Activated CD8-positive, alpha-beta memory T cell treated with anti-CD3 and anti-CD28 coated beads, Interleukin-2, amount 10 ng/mL, durations not matched to agents 7 days and 5 days (primary cell): Measurements from ENCODE around the gene CHST11. TPM values are rescaled to one million over a fixed set of nuclear protein-coding genes. Genes with fewer than 3 reads are reported as not detected.
A peak's percentile ranks its signal among the peaks of the same experiment; 100 is the strongest.

Experiments
- ATAC-seq: fragments of 150-1000 bp; cut with Tn5 transposase; one replicate; pipeline ENCODE4 v1.10.0; 2021; ENCODE audit warnings: moderate library complexity
- CTCF ChIA-PET: fragments of 350-600 bp; sonication (Branson Sonifier 250); formaldehyde crosslinking; loops from one replicate; lab custom pipeline; 2021; ENCODE audit warnings: antibody characterized with exemption; lab: Charles Lee
- DNase-seq: peaks from one replicate; pipeline ENCODE4 v3.0.0-alpha.2; 2020
- H3K27ac Mint-ChIP-seq: one replicate; pipeline ENCODE4 v1.8.0; 2021; ENCODE audit warnings: mild to moderate bottlenecking, mixed read lengths
- H3K27me3 Mint-ChIP-seq: one replicate; pipeline ENCODE4 v1.8.0; 2021; ENCODE audit warnings: mixed read lengths
- H3K36me3 Mint-ChIP-seq: one replicate; pipeline ENCODE4 v1.8.0; 2021; ENCODE audit warnings: mild to moderate bottlenecking, mixed read lengths
- H3K4me1 Mint-ChIP-seq: one replicate; pipeline ENCODE4 v1.8.0; 2021; ENCODE audit warnings: mixed read lengths
- H3K4me3 Mint-ChIP-seq: one replicate; pipeline ENCODE4 v1.8.0; 2021; ENCODE audit warnings: mild to moderate bottlenecking, moderate library complexity, mixed read lengths
- H3K9me3 Mint-ChIP-seq: one replicate; pipeline ENCODE4 v1.8.0; 2022; ENCODE audit warnings: low read depth, mixed read lengths
- total RNA-seq, 2 experiments: library from RNA; stranded (reverse); gene quantifications; one replicate each; pipeline ENCODE4 v1.2.3, GENCODE V29; 2021

Gene CHST11
- total RNA-seq, 2 experiments from 2014 or later = 123 to 141 TPM

- peaks cover 3% of the 10 kb centered on the region for H3K9me3 Mint-ChIP-seq
- DNase-seq (no peak), ATAC-seq (no peak)
- H3K4me1 Mint-ChIP-seq = peaks cover 96% of the 10 kb centered on the region
- CTCF ChIA-PET = interaction anchor here (0.8 kb wide), 1 partner anchor 48 kb away, joined by 4 read pairs; the partner anchor contains the start of gene CHST11
- H3K27ac Mint-ChIP-seq = no peak overlapping the region
- H3K36me3 Mint-ChIP-seq = peaks cover 62% of the 10 kb centered on the region
- H3K27me3 Mint-ChIP-seq = no peaks in the 10 kb centered on the region
- H3K4me3 Mint-ChIP-seq = no peak overlapping the region
Measured at GRCh38 chr12:104505095-104505818, 48.5 kb downstream of the CHST11 start.

- ATAC-seq (no peak), DNase-seq (no peak)
- peaks cover 3% of the 10 kb centered on the region for H3K9me3 Mint-ChIP-seq
- no peak overlapping the region for H3K4me3 Mint-ChIP-seq
- no peaks in the 10 kb centered on the region for H3K27me3 Mint-ChIP-seq
- H3K4me1 Mint-ChIP-seq = peaks cover 94% of the 10 kb centered on the region
- H3K36me3 Mint-ChIP-seq = peaks cover 65% of the 10 kb centered on the region
- H3K27ac Mint-ChIP-seq = no peak overlapping the region
- CTCF ChIA-PET = interaction anchor here (0.6 kb wide), 1 partner anchor 174 kb away, joined by 3 read pairs; no protein-coding TSS in a partner anchor
Measured at GRCh38 chr12:104506676-104507401, 50.1 kb downstream of the CHST11 start.

- H3K9me3 Mint-ChIP-seq = peaks cover 3% of the 10 kb centered on the region
- CTCF ChIA-PET = no interaction called here
- no peak for DNase-seq
- H3K4me3 Mint-ChIP-seq = no peak overlapping the region
- H3K4me1 Mint-ChIP-seq = peaks cover 89% of the 10 kb centered on the region
- peaks cover 63% of the 10 kb centered on the region for H3K36me3 Mint-ChIP-seq
- no peaks in the 10 kb centered on the region for H3K27me3 Mint-ChIP-seq
- no peak overlapping the region for H3K27ac Mint-ChIP-seq
- ATAC-seq = no peak
Measured at GRCh38 chr12:104507672-104508071, 50.9 kb downstream of the CHST11 start.

GRCh38 chr12:104508752-104509446 lies 52.2 kb downstream of the CHST11 start:
- H3K27ac Mint-ChIP-seq = peak overlapping the region; percentile 78
- H3K4me3 Mint-ChIP-seq = peak overlapping the region; percentile 34
- peaks cover 58% of the 10 kb centered on the region for H3K36me3 Mint-ChIP-seq
- ATAC-seq (no peak), DNase-seq (no peak)
- CTCF ChIA-PET = interaction anchor here (0.7 kb wide), 1 partner anchor 127 kb away, joined by 4 read pairs; no protein-coding TSS in a partner anchor
- no peaks in the 10 kb centered on the region for H3K27me3 Mint-ChIP-seq
- peaks cover 83% of the 10 kb centered on the region for H3K4me1 Mint-ChIP-seq
- peaks cover 3% of the 10 kb centered on the region for H3K9me3 Mint-ChIP-seq

GRCh38 chr12:104510145-104510872 lies 53.6 kb downstream of the CHST11 start:
- peaks cover 76% of the 10 kb centered on the region for H3K4me1 Mint-ChIP-seq
- H3K27ac Mint-ChIP-seq = peak overlapping the region; percentile 82
- ATAC-seq = peak; percentile 63
- H3K9me3 Mint-ChIP-seq = peaks cover 3% of the 10 kb centered on the region
- no peaks in the 10 kb centered on the region for H3K27me3 Mint-ChIP-seq
- peak; percentile 49 for DNase-seq
- CTCF ChIA-PET = interaction anchor here (0.6 to 1.5 kb wide), 4 partner anchors 10 to 53 kb away, joined by 3 to 4 read pairs (median 4); partner anchors contain the start of gene CHST11
- H3K4me3 Mint-ChIP-seq = peak overlapping the region; percentile 31
- H3K36me3 Mint-ChIP-seq = peaks cover 62% of the 10 kb centered on the region

- Mint-ChIP-seq H3K27ac (peak overlapping the region; percentile 82), H3K4me1 (peaks cover 76% of the 10 kb centered on the region), H3K36me3 (peaks cover 58% of the 10 kb centered on the region), H3K27me3 (no peaks in the 10 kb centered on the region), H3K4me3 (no peak overlapping the region), H3K9me3 (peaks cover 3% of the 10 kb centered on the region)
- no peak for ATAC-seq
- CTCF ChIA-PET = interaction anchor here (0.6 to 1.5 kb wide), 5 partner anchors 9 to 54 kb away, joined by 3 to 4 read pairs (median 3); partner anchors contain the start of gene CHST11
- no peak for DNase-seq
Measured at GRCh38 chr12:104510873-104511440, 54.2 kb downstream of the CHST11 start.

- Mint-ChIP-seq H3K9me3 (peaks cover 3% of the 10 kb centered on the region), H3K27ac (no peak overlapping the region), H3K36me3 (peaks cover 38% of the 10 kb centered on the region), H3K4me1 (peaks cover 74% of the 10 kb centered on the region), H3K4me3 (no peak overlapping the region), H3K27me3 (no peaks in the 10 kb centered on the region)
- DNase-seq = no peak
- ATAC-seq = no peak
- CTCF ChIA-PET = interaction anchor here (1.2 kb wide), 1 partner anchor 55 kb away, joined by 3 read pairs; no protein-coding TSS in a partner anchor
Measured at GRCh38 chr12:104513681-104514080, 56.9 kb downstream of the CHST11 start.

- Mint-ChIP-seq H3K9me3 (no peaks in the 10 kb centered on the region), H3K27ac (no peak overlapping the region), H3K4me1 (peaks cover 73% of the 10 kb centered on the region), H3K4me3 (no peak overlapping the region), H3K27me3 (no peaks in the 10 kb centered on the region), H3K36me3 (peaks cover 33% of the 10 kb centered on the region)
- CTCF ChIA-PET = interaction anchor here (1.2 kb wide), 1 partner anchor 55 kb away, joined by 3 read pairs; no protein-coding TSS in a partner anchor
- no peak for DNase-seq
- no peak for ATAC-seq
Measured at GRCh38 chr12:104514092-104514810, 57.5 kb downstream of the CHST11 start.

- no peaks in the 10 kb centered on the region for H3K27me3 Mint-ChIP-seq
- ATAC-seq (no peak), DNase-seq (no peak)
- H3K4me1 Mint-ChIP-seq = peaks cover 74% of the 10 kb centered on the region
- no peak overlapping the region for H3K4me3 Mint-ChIP-seq
- H3K27ac Mint-ChIP-seq = peak overlapping the region; percentile 22
- peaks cover 30% of the 10 kb centered on the region for H3K36me3 Mint-ChIP-seq
- no peaks in the 10 kb centered on the region for H3K9me3 Mint-ChIP-seq
- CTCF ChIA-PET = interaction anchor here (1.4 to 1.6 kb wide), 2 partner anchors 12 to 134 kb away, joined by 3 to 4 read pairs; no protein-coding TSS in a partner anchor
Measured at GRCh38 chr12:104515899-104516298, 59.2 kb downstream of the CHST11 start.

GRCh38 chr12:104516821-104517220 lies 60.1 kb downstream of the CHST11 start:
- no peaks in the 10 kb centered on the region for H3K9me3 Mint-ChIP-seq
- ATAC-seq (no peak), DNase-seq (no peak)
- peaks cover 32% of the 10 kb centered on the region for H3K36me3 Mint-ChIP-seq
- no peaks in the 10 kb centered on the region for H3K27me3 Mint-ChIP-seq
- no peak overlapping the region for H3K4me3 Mint-ChIP-seq
- H3K4me1 Mint-ChIP-seq = peaks cover 75% of the 10 kb centered on the region
- no peak overlapping the region for H3K27ac Mint-ChIP-seq
- CTCF ChIA-PET = interaction anchor here (1.3 to 1.6 kb wide), 5 partner anchors 12 to 135 kb away, joined by 3 to 4 read pairs (median 3); no protein-coding TSS in a partner anchor

GRCh38 chr12:104517880-104518279 lies 61.1 kb downstream of the CHST11 start:
- Mint-ChIP-seq H3K27me3 (no peaks in the 10 kb centered on the region), H3K9me3 (no peaks in the 10 kb centered on the region), H3K36me3 (peaks cover 30% of the 10 kb centered on the region), H3K27ac (no peak overlapping the region), H3K4me1 (peaks cover 82% of the 10 kb centered on the region), H3K4me3 (no peak overlapping the region)
- DNase-seq (no peak), ATAC-seq (no peak)
- CTCF ChIA-PET = interaction anchor here (1.0 to 1.3 kb wide), 4 partner anchors 15 to 136 kb away, joined by 3 to 4 read pairs (median 3); no protein-coding TSS in a partner anchor
